B cell (primary cell): ENCODE data around the gene SFMBT1. TPM values are rescaled to one million over a fixed set of nuclear protein-coding genes. Genes with fewer than 3 reads are reported as not detected.

Experiments used
- ATAC-seq: fragments of 200-7000 bp; cut with Tn5 transposase; one replicate; pipeline ENCODE4 v1.10.0; 2021; ENCODE audit warnings: low read depth, mild to moderate bottlenecking, moderate number of reproducible peaks, moderate library complexity
- CTCF ChIA-PET: fragments of 350-600 bp; sonication (Branson Sonifier 250); formaldehyde crosslinking; loops from one replicate; lab custom pipeline; 2021; ENCODE audit warnings: antibody characterized with exemption, inconsistent platforms; lab: Charles Lee
- POLR2A ChIA-PET: fragments of 350-600 bp; sonication (Branson Sonifier 250); formaldehyde crosslinking; loops from one replicate; lab custom pipeline; 2021; ENCODE audit warnings: antibody characterized with exemption; lab: Charles Lee
- DNase-seq: peaks from one replicate; pipeline ENCODE4 v3.0.0; 2013
- H2AFZ ChIP-seq: 2 replicates; pipeline ENCODE4 v1.6.1; 2012; ENCODE audit warnings: mild to moderate bottlenecking, low read depth, low read length; ENCODE audit not compliant: insufficient read depth, poor library complexity, severe bottlenecking
- H3K27ac ChIP-seq, 2 donors: 1 replicate in 1 of 2; 2 replicates in 1 of 2; pipeline ENCODE4 v1.5.1; 2012 to 2013; ENCODE audit warnings: low read length in 2 of 2, mild to moderate bottlenecking in 2 of 2, moderate library complexity in 1 of 2
- H3K27me3 ChIP-seq, 4 experiments: fragments of 200-600 bp in 1 of 4; sonication (generic) in 1 of 4; replicated peaks in 1 of 4; 1 replicate in 2 of 4; 2 replicates in 2 of 4; pipeline versions ENCODE4 v1.6.1 to v1.7.0; 2013 to 2016; ENCODE audit warnings: low read length in 3 of 4, mild to moderate bottlenecking in 2 of 4, mixed read lengths in 1 of 4, moderate library complexity in 1 of 4; ENCODE audit not compliant: insufficient read depth in 4 of 4, control insufficient read depth in 3 of 4; ENCODE audit errors: control extremely low read depth in 1 of 4
- H3K36me3 ChIP-seq, 2 experiments: replicated peaks in 1 of 2; 1 replicate in 1 of 2; 2 replicates in 1 of 2; pipeline versions ENCODE4 v1.6.1 to v1.7.1; 2013; ENCODE audit warnings: low read length in 1 of 2; ENCODE audit not compliant: insufficient read depth in 2 of 2, control insufficient read depth in 1 of 2; ENCODE audit errors: control extremely low read depth in 1 of 2, extremely low read depth in 1 of 2
- H3K4me1 ChIP-seq, 2 donors: fragments of 200-600 bp in 1 of 2; sonication (generic) in 1 of 2; 1 replicate in 1 of 2; 2 replicates in 1 of 2; pipeline versions ENCODE4 v1.5.1 to v1.6.1; 2013 to 2017; ENCODE audit warnings: low read length in 2 of 2; ENCODE audit not compliant: control insufficient read depth in 2 of 2, insufficient read depth in 2 of 2
- H3K4me2 ChIP-seq: replicated peaks from 2 replicates; pipeline ENCODE3; 2012; ENCODE audit warnings: mild to moderate bottlenecking, low read depth, low read length; ENCODE audit not compliant: poor library complexity, severe bottlenecking
- H3K4me3 ChIP-seq, 5 experiments: fragments of 200-600 bp in 1 of 5; sonication (generic) in 1 of 5; 1 replicate in 3 of 5; 2 replicates in 2 of 5; pipeline versions ENCODE4 v1.5.1 to v1.7.0; 2011 to 2016; ENCODE audit warnings: low read length in 4 of 5, mild to moderate bottlenecking in 4 of 5, low read depth in 2 of 5, control low read depth in 1 of 5, moderate library complexity in 1 of 5; ENCODE audit not compliant: insufficient read depth in 1 of 5; ENCODE audit errors: control extremely low read depth in 1 of 5, extremely low read depth in 1 of 5
- H3K79me2 ChIP-seq: fragments of 200-600 bp; sonication (generic); one replicate; pipeline ENCODE4 v1.6.0; 2016; ENCODE audit warnings: low read length; ENCODE audit not compliant: control insufficient read depth, insufficient read depth
- H3K9ac ChIP-seq: fragments of 200-600 bp; sonication (generic); 2 replicates; pipeline ENCODE4 v1.6.1; 2017; ENCODE audit warnings: mild to moderate bottlenecking, low read length, moderate library complexity
- H3K9me3 ChIP-seq, 3 donors: one replicate each; pipeline versions ENCODE4 v1.6.1 to v1.7.1; 2013; ENCODE audit warnings: low read length in 2 of 3; ENCODE audit not compliant: control insufficient read depth in 2 of 3, insufficient read depth in 1 of 3; ENCODE audit errors: control extremely low read depth in 1 of 3
- H4K20me1 ChIP-seq: 2 replicates; pipeline ENCODE4 v1.6.0; 2012; ENCODE audit warnings: mild to moderate bottlenecking, low read length; ENCODE audit not compliant: insufficient read depth, control insufficient read depth, poor library complexity, severe bottlenecking
- H3K27ac Mint-ChIP-seq: one replicate; pipeline ENCODE4 v1.8.0; 2021; ENCODE audit warnings: mixed read lengths
- H3K27me3 Mint-ChIP-seq: one replicate; pipeline ENCODE4 v1.8.0; 2021; ENCODE audit warnings: mixed read lengths
- H3K4me1 Mint-ChIP-seq: one replicate; pipeline ENCODE4 v1.8.0; 2021; ENCODE audit warnings: mixed read lengths
- H3K4me3 Mint-ChIP-seq: one replicate; pipeline ENCODE4 v1.8.0; 2021; ENCODE audit warnings: mixed read lengths
- H3K9me3 Mint-ChIP-seq: one replicate; pipeline ENCODE4 v1.8.0; 2022; ENCODE audit warnings: mixed read lengths; ENCODE audit not compliant: insufficient read depth
- CTCF ChIP-seq: fragments of 200-600 bp; IDR thresholded peaks from one replicate; pipeline ENCODE4 v1.8.0; 2022; ENCODE audit warnings: antibody characterized with exemption, mild to moderate bottlenecking
- EZH2 ChIP-seq: IDR thresholded peaks from 2 replicates; pipeline ENCODE4 v1.6.1; 2012; ENCODE audit warnings: borderline replicate concordance, low read depth, mild to moderate bottlenecking, moderate library complexity, low read length; ENCODE audit not compliant: insufficient read depth, poor library complexity, severe bottlenecking
- WGBS: methylation state at CpG from one replicate; pipeline ENCODE4 v1.1.5; 2013; ENCODE audit warnings: missing lambda C conversion rate; ENCODE audit not compliant: insufficient coverage; 5-methylcytosine and 5-hydroxymethylcytosine counted together
- intact Hi-C: fragments of 100-400 bp; cut with micrococcal nuclease; formaldehyde crosslinking; loops from one replicate; pipeline ENCODE4 v1.10.0; 2022
- polyA plus RNA-seq: library from polyadenylated mRNA; depleted of rRNA; stranded (reverse); fragments of >200 nt; gene quantifications from 2 replicates; pipeline ENCODE4 v1.2.3, GENCODE V29; 2012
- total RNA-seq, 2 donors: library from RNA; stranded (reverse); fragments of 120-200 nt in 1 of 2; gene quantifications; 1 replicate in 1 of 2; 2 replicates in 1 of 2; pipeline versions ENCODE4 v1.2.3 to v1.2.4, GENCODE V29; 2013 to 2022

Gene SFMBT1
- total and polyA plus RNA-seq, 2 donors (not counting 1 experiment from before 2014, with no cell fraction given), result 9.9 to 55.8 TPM

GRCh38 chr3:53068176-53068575, 22.3 kb upstream of the SFMBT1 start:
- Mint-ChIP-seq H3K4me3 (no peak overlapping the region), H3K4me1 (peaks cover 10% of the 10 kb centered on the region), H3K27me3 (peaks cover 9% of the 10 kb centered on the region), H3K9me3 (no peaks in the 10 kb centered on the region), H3K27ac (no peak overlapping the region)
- Histone ChIP-seq H4K20me1 (no peaks in the 10 kb centered on the region), H2AFZ (no peak overlapping the region), H3K9ac (no peak overlapping the region), H3K27ac (no peak overlapping the region), H3K4me3 (no peak overlapping the region), H3K79me2 (no peaks in the 10 kb centered on the region), H3K27me3 (peaks cover 0 to 12% (median 0%) of the 10 kb centered on the region in 4 experiments), H3K36me3 (no peaks in the 10 kb centered on the region), H3K4me1 (peaks cover 7 to 15% of the 10 kb centered on the region in 2 donors), H3K9me3 (no peaks in the 10 kb centered on the region), H3K4me2 (no peak overlapping the region)
- DNase-seq (no peak), ATAC-seq (no peak)
- CTCF ChIA-PET, result no interaction called here
- intact Hi-C loops, result no loop called here
- POLR2A ChIA-PET, result no interaction called here
- no peak for TF ChIP-seq EZH2
- TF ChIP-seq CTCF, result no peak
- 80% methylated on average over 3 of the region's 3 CpGs for WGBS

GRCh38 chr3:53067567-53067966, 21.7 kb upstream of the SFMBT1 start:
- POLR2A ChIA-PET, result no interaction called here

More at GRCh38 chr3:53067567-53067966, 21.7 kb upstream of the SFMBT1 start:
- Mint-ChIP-seq H3K4me3 (no peak overlapping the region), H3K4me1 (peaks cover 6% of the 10 kb centered on the region), H3K27ac (no peak overlapping the region), H3K9me3 (no peaks in the 10 kb centered on the region), H3K27me3 (peaks cover 12% of the 10 kb centered on the region)
- CTCF ChIA-PET, result no interaction called here
- no peak overlapping the region for H2AFZ ChIP-seq
- H3K9ac ChIP-seq, result no peak overlapping the region
- H3K36me3 ChIP-seq, result no peaks in the 10 kb centered on the region
- WGBS, result no CpG with 5 or more reads among the region's 3 CpGs
- H4K20me1 ChIP-seq, result no peaks in the 10 kb centered on the region
- intact Hi-C loops, result no loop called here
- DNase-seq (no peak), ATAC-seq (no peak)
- TF ChIP-seq EZH2, result no peak
- no peak for TF ChIP-seq CTCF
- H3K27ac ChIP-seq, result no peak overlapping the region
- no peaks in the 10 kb centered on the region for H3K9me3 ChIP-seq
- H3K79me2 ChIP-seq, result no peaks in the 10 kb centered on the region
- peaks cover 7 to 10% of the 10 kb centered on the region in 2 donors for H3K4me1 ChIP-seq
- no peak overlapping the region for H3K4me2 ChIP-seq
- H3K27me3 ChIP-seq, result peaks cover 0 to 12% (median 1%) of the 10 kb centered on the region in 4 experiments
- H3K4me3 ChIP-seq, result no peak overlapping the region
